GM12873 (cell line): ENCODE data around the gene PPAN.

Source experiments
- CTCF ChIP-seq: IDR thresholded peaks from 2 replicates; pipeline ENCODE4 v1.5.1; 2012; ENCODE audit warnings: low read depth, mild to moderate bottlenecking, moderate library complexity, low read length, control low read depth; ENCODE audit not compliant: insufficient read depth; ENCODE audit errors: missing control alignments

The PPAN gene

GRCh38 chr19:10078329-10078728 lies 27.8 kb upstream of the PPAN start:
- no peak for TF ChIP-seq CTCF

GRCh38 chr19:10079031-10079453 lies 27.1 kb upstream of the PPAN start:
- TF ChIP-seq CTCF = no peak

- no peak for TF ChIP-seq CTCF
Observed at GRCh38 chr19:10083911-10084310, 22.3 kb upstream of the PPAN start.

GRCh38 chr19:10084803-10085202 lies 21.4 kb upstream of the PPAN start:
- no peak for TF ChIP-seq CTCF

- no peak for TF ChIP-seq CTCF
Observed at GRCh38 chr19:10085641-10086590, 20.2 kb upstream of the PPAN start, which contains the start of gene SHFL. Gene SHFL (plus strand): TSS chr19:10086317. CDS start chr19:10086428, 111 bp downstream.

- no peak for TF ChIP-seq CTCF
Observed at GRCh38 chr19:10086591-10087192, 19.5 kb upstream of the PPAN start.
